ENCODE measurements around the gene MUC5AC.

- TF ChIP-seq CTCF (IDR thresholded peaks at IDR 0.05; ENCODE audit: low read depth, low read length): no peak
- no peak for TF ChIP-seq MAX (IDR thresholded peaks at IDR 0.05; ENCODE audit: low read depth, low read length)
- TF ChIP-seq POLR2A (IDR thresholded peaks at IDR 0.05; ENCODE audit: extremely low read depth, insufficient read length): no peak
- TF ChIP-seq MYC (IDR thresholded peaks at IDR 0.05; ENCODE audit: low read depth, low read length): no peak
These were observed 65.8 kb downstream of the MUC5AC start for GRCh38 chr11:1223346-1224110.

All from NB4 (cell line).